Fibroblast of skin of abdomen (primary cell): ENCODE measurements around the gene CSF3. TPM values are rescaled to one million over a fixed set of nuclear protein-coding genes. Genes with fewer than 3 reads are reported as not detected.

Source experiments
- DNase-seq: peaks from one replicate; pipeline ENCODE4 v3.0.0-alpha.2; 2013
- polyA plus RNA-seq, 2 experiments: library from polyadenylated mRNA; unstranded; fragments of 120-200 nt; gene quantifications; one replicate each; pipeline ENCODE4 v1.2.1, GENCODE V29; 2013; ENCODE audit not compliant: insufficient read length in 2 of 2

Gene CSF3, protein sequence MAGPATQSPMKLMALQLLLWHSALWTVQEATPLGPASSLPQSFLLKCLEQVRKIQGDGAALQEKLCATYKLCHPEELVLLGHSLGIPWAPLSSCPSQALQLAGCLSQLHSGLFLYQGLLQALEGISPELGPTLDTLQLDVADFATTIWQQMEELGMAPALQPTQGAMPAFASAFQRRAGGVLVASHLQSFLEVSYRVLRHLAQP
- polyA plus RNA-seq (2013, experiment 1 of 2; ENCODE audit: insufficient read length), result not detected
- 0.14 TPM for polyA plus RNA-seq (2013, experiment 2 of 2; ENCODE audit: insufficient read length)

DNA sequence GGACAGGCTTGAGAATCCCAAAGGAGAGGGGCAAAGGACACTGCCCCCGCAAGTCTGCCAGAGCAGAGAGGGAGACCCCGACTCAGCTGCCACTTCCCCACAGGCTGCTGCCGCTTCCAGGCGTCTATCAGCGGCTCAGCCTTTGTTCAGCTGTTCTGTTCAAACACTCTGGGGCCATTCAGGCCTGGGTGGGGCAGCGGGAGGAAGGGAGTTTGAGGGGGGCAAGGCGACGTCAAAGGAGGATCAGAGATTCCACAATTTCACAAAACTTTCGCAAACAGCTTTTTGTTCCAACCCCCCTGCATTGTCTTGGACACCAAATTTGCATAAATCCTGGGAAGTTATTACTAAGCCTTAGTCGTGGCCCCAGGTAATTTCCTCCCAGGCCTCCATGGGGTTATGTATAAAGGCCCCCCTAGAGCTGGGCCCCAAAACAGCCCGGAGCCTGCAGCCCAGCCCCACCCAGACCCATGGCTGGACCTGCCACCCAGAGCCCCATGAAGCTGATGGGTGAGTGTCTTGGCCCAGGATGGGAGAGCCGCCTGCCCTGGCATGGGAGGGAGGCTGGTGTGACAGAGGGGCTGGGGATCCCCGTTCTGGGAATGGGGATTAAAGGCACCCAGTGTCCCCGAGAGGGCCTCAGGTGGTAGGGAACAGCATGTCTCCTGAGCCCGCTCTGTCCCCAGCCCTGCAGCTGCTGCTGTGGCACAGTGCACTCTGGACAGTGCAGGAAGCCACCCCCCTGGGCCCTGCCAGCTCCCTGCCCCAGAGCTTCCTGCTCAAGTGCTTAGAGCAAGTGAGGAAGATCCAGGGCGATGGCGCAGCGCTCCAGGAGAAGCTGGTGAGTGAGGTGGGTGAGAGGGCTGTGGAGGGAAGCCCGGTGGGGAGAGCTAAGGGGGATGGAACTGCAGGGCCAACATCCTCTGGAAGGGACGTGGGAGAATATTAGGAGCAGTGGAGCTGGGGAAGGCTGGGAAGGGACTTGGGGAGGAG, at the start of gene CSF3:
Gene CSF3 (plus strand): TSS at position 436 of the 993 bp plus-strand sequence. CDS start 35 bp downstream, at position 471.
- no peak for DNase-seq

DNA sequence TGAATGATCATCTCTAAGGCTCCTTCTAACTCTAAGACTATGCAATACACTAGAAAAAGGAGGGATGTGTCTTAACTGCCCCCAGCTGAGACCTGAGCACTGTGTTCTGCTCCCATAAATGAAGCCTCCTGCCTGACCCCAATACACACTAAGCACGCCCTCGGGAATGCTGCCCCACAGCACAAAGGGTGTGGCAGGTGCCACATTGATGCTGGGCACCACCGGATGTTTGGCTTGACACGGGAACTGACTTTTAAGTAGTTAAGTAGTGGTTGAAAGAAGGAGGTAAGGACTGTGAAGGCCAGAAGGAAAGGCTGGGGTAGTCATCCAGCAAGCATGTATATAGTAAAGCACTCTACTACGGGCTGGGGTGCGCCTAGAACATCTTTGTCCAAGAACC, 48.5 kb upstream of the CSF3 start:
- DNase-seq, result no peak

DNA sequence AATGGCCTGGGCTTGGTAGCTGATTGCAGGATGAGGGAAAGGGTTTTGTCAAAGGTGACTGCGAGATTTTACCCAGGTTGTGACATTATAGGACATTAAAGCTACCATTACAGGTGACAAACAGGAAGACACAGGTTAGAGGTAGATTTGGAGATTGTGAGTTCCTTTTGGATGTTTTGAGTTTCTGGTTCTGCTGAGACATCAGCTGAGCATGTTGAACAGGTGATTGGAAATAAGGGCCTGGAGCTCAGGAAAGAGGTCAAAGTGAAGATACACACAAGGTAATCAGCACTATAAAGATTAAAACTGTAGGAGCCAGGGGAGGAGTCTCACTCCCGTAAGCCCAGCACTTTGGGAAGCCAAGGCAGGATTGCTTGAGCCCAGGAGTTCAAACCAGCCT, 46.5 kb upstream of the CSF3 start:
- no peak for DNase-seq

DNA sequence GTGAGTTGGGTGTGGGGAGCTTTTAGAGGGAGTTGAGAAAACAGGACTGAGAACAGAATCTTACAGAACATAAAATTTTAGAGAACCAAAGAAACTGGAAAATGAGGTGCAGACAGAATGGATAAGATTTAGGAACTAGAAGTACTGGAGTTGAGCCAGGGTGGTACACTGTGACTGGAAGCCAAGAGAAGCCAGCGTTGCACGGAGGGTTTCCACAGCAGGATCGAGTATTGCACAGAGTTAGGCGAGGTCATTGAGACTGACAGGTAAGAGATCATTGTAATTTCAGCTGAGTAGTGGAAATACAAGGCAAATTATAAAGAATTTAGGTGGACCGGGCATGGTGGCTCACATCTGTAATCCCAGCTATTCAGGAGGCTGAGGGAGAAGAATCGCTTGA, 45.9 kb upstream of the CSF3 start:
- no peak for DNase-seq

DNA sequence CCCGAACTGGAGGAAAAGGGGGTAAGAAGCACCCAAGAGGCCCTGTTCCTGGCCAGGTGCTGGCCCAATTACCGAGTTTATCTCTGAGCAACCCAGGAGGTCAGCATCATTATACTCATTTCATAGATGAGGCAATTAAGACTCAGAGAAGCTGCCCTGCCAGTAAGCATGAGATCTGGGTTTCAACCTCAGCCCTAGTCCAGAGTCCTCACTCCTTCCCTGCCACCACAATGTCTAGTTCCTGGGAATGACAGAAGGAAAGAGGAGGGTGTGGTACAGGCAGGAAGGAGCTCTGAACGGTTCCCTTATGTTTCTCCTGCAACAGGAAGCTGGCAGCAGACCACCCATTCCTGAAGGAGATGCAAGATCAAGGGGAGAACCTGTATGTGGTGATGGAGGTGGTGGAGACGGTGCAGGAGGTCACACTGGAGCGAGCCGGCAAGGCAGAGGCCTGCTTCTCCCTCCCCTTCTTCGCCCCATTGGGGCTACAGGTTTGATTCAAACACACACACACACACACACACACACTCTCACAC, 45.0 kb upstream of the CSF3 start:
- no peak for DNase-seq

DNA sequence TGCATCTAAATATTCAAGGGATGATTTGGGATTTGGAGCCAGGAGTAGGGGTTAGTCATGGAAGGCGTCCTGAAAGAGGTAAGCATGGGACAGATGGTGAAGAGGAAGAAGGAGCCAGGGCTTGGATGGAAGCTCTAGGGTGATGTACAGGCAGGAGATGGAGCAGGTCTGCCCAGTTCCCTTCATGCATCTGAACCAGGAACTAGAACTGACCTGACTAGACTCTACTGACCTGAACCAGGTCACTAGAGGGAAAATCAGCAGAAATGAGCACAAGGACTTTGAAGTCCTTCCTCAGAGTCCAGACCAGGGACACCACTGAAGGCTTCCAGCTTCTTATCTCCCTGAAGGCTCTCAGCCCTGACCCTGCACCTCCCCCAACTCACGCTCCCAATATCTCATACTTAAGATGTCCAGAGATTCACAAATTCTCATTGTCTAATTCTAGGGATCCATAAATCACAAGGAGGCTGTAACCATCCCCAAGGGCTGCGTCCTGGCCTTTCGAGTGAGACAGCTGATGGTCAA, 44.1 kb upstream of the CSF3 start:
- DNase-seq, result no peak

DNA sequence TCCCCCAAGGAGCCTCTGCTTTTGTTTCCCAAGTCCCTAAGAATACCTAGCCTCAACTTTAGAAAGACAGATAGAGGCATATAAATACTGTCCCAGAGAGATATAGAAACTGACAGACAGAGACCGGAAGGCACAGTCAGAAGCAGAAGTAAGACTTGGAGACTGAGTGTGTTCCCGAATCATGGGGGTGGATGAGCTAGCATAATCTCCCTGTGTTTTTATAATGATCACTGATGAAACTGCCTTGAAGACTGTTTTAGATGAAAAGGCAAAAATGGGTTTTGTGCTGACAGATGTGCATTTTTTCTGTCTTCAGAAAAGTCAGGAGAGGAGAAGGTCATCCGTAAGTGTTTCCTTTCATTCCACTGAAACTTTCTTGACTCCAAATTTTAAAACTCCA, 43.0 kb upstream of the CSF3 start:
- no peak for DNase-seq

DNA sequence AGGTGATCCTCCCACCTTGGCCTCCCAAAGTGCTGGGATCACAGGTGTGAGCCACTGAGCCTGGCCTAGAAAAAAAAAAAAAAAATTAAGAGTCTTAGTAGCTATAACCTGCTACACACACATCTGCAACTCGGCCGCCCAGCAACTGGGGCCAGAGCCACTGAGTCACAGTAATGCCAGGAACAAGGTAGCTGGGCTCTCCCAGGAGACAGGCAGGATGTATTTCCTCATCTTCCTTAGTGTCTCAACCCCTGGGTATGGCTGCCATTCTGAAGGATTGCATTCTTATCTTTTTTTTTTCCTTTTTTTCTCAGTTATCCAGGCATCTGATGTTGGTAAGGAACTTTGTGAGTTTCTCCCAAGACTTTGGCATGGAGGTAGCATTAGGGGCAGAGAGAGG, 41.7 kb upstream of the CSF3 start:
- peak; percentile 23 for DNase-seq

DNA sequence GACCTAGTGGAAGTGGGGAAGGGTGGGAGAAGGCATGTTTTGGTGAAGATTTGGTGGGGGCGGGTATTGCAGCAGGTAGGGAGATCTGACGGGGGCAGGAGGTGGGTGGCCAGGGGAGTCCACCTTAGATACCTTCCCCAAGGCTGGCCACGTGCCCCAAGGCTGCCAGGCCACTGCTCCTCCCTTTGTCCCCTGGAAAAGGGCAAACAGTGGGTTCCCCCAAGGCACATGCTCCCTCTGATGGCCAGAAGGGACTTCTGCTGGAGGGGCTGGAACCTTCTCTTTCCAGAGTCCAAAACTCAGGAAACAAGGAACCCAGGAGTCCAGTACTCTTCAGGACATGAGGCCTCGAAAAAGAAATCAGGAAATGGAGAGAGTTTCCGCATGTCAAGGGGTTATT, 40.8 kb upstream of the CSF3 start:
- DNase-seq, result no peak

DNA sequence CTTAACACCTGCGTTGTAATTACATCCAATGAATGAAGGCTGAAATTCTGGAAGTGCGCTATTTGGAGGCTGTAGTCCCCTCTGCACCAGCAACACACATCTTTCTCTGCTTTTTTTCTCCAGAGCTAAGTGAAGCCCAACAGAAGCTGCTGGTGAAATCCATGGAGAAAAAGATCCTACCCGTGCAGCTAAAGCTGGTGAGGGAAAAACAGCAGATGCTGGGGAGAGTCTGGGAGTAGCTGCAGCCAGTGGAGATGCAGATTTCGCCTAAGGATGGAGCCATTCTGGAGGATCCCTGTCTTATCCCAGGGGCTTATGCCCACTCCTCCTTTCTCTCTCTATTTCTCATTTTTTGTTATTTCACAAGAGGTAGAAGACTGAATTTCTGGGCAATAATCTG, 39.4 kb upstream of the CSF3 start:
- no peak for DNase-seq

DNA sequence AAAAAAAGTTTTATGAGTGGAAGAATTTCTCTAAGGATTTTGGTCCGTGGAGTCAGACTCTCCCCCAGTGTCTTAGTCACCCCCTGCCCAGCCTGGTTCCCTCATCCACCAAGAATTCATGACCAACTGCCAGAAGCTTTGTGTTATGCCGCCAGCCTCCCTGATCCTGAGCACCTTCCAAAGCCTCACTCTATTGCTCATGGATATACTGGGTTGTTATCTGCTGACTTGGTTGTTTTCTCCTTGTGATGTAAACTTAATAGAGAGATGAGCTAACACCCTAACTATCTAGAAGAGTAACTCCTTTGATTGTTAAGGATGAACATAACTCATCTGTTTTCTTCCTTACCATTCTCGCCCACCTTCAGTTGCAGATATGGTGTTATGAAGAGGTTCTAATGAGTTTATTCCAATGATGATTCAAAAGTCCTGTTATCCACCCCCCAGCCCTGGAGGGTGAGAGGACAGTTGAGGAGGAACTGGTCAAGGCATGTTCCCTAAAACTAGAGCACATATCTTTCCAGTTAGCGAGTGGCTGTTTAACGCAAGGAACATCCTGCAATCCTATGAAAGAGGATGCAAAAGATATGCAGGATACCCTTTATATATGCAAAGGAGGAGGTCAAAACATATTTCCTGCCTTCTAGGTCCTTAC, 36.1 kb upstream of the CSF3 start:
- DNase-seq, result peak; percentile 88

DNA sequence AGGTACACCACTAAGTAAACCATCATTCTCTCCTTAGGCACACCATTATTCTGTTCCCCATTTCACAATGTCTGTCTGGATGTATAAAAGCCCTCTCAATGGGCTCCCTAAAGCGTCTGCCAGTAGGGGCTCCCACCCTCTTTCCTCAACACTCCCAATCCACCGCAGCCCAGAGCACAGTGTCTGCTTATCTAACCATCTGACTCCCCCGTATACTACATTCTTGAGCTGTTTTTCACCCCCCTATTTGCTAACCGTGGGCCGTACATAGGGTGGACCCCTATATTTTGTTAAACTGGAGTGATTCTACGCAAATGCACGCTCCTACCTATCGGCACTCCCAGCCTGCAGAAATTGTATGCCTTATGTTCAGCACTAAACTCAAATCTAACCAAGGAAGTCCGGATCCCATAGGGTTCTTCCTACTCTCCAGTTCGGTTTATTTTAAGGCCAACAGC, 35.3 kb upstream of the CSF3 start:
- DNase-seq, result peak; percentile 46

DNA sequence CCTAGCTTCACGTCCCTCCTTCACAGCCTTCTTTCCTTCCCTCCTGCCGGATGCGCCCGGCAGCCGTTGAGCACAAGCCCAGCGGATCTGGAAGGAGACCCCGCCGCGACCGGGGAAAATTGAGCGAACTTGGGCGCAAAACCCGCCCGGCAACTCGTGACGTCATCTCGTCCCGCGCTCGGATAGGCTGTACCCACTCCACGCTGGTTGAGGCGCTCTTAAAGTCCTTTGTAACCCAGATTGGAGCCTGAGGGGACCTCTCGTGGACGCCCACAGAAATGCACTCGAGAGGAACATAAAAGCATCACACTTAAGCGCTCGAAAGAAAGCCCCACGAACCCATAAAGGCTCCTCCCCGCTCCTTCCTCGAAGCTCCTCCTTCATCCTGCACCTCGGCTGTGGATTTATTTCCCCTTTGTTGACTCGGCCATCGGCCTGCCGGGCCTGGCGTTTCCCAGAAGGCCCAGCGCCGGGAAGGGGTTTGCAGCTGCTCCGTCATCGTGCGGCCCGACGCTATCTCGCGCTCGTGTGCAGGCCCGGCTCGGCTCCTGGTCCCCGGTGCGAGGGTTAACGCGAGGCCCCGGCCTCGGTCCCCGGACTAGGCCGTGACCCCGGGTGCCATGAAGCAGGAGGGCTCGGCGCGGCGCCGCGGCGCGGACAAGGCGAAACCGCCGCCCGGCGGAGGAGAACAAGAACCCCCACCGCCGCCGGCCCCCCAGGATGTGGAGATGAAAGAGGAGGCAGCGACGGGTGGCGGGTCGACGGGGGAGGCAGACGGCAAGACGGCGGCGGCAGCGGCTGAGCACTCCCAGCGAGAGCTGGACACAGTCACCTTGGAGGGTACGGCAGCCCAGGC, 34.7 kb upstream of the CSF3 start, which contains the start of gene PSMD3:
Gene PSMD3 (plus strand): TSS at position 457 of the 856 bp plus-strand sequence. CDS start 164 bp downstream, at position 621.
- peak; percentile 100 for DNase-seq

DNA sequence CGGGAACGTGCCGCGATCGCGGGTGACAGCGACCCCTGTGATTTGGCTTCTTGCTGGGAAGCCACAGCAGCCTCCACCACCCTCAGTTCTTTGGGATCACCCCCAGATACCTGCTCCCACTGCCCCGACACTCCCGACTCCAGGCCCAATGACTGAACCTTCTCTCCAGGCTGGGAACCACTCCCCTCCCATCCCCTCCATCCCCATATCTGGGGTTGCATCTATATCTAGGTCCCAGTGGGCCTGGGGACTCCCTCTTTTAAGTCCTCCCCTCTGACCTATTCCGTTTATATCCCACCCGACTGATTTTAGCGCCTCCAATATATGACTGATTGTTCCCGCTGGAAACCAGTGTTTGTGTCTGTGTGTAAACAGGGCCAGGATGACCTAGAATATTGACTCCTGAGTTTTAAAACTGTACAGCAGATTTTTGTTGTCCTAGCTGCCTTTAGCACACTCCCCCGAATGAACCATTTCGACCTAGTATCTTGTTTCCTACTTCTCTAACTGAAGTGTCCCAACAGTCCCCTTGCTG, 34.0 kb upstream of the CSF3 start:
- DNase-seq, result no peak

DNA sequence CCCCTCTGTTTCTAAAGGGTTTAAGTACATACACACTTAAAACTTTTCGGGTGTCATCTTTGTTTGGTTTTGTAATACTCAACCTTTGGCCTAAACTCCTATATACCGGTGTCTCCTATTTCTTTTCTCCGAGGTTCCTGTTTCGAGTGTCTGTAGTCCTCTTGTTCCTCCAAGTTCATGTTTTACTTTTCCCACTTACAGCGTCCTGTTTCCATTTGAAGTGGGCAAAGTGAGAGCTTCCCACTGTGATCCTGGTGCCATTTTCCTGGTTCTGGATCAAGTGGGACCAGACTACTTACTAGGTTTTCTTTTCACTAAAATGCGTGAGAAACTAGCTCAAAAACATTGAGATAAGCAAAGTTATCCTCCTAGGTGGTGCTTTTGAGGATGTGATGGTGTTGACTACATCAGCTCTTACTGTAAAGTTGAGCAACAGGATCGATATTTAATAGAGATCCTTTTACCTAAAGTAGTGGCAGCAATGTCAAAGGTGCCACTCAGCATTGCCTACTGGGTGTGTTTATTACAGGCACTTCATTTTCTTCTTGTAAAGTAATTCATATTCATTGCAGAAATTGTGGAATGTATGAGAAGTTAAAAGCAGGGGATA, 33.4 kb upstream of the CSF3 start:
- no peak for DNase-seq

DNA sequence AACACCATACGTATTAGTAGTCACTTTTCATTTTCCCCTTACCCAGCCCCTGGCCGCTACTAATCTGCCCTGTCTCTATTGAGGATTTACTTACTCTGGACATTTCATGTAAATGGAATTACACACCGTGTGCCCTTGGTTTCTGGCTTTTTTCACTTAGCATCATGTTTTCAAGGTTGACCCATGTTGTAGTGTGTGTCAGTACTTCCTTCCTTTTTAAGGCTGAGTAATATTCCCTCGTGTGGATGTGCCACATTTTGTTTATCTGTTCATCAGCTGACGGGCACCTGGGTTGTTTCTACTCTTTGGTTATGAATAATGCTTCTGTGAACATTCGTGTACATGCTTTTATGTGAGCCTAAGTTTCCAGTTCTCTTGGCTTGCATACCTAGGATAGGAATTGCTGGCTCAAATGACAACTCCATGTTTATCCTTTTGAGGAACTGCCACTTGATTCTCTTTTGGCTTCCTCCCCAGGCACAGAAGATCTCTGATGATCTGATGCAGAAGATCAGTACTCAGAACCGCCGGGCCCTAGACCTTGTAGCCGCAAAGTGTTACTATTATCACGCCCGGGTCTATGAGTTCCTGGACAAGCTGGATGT, 26.9 kb upstream of the CSF3 start:
- no peak for DNase-seq

DNA sequence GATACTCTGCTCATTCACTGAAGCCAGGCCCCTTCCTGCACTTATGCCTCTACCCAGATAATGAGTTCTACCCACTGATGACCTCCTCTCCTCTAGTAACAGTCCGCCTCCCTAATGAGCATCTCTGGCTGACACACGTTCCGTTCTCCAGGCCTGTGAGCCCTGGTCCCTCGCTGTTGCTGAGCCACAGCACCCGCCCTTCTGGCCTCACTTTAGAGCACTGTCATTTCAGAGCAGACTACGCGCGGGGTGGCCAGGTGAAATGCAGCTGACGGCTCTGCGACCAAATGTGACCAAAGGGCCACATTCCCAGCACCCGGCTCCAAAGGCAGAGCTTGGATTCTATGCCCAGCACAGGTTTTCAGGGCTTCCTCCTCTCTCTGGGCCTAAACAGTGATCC, 20.8 kb upstream of the CSF3 start:
- DNase-seq, result no peak

DNA sequence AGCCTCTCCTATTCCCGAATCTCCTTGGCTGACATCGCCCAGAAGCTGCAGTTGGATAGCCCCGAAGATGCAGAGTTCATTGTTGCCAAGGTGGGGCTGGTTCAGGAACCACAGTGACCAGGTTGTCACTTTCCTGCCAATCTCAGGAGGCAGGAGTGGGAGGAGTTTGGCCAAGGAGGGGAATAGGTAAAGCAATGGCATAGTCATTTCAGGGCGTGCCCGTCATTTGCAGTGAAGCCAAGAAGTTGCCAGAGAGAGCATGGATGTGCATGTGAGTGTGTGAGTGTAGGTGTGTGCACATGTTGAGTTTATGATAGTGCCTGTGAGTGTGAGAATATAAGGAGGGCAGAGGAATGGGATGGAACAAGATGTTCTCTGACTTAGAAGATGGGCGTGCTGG, 19.8 kb upstream of the CSF3 start:
- no peak for DNase-seq

DNA sequence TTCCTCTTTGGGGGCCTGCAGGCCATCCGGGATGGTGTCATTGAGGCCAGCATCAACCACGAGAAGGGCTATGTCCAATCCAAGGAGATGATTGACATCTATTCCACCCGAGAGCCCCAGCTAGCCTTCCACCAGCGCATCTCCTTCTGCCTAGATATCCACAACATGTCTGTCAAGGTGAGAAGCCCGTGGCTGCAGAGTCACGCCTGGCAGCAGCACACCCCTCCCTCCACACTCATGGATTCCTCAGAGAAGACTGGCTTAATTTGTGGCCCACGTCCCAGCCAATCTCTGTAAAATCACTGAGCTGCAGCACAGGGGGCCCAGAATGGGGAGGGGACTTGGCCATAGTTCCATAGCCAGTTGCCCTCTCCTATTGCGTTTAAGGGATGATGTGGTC, 19.1 kb upstream of the CSF3 start:
- DNase-seq, result no peak

DNA sequence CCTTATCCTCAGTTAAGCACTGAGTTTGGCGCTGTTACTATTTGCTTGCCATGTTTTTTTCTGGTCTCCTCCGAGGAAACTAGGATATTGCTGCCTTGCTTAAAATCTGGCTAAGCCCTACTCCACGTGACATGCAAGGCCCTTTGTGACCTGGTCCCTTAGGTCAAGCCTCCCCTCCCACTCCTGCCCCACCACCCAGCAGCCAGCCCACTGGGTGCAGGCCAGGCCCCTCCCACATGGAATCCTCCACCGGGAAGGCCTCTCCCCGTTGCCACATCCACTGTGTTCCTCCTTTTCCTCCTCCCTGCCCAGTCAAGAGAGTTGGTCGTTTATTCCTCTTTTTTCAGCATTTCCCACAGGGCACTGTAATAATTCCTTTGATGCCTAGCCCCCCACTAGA, 18.4 kb upstream of the CSF3 start:
- DNase-seq, result no peak
